Colonic mucosa (tissue), 4 donors: ENCODE measurements around the gene SH3GL3. TPM values are rescaled to one million over a fixed set of nuclear protein-coding genes. Genes with fewer than 3 reads are reported as not detected.

Experiments used
- DNase-seq: peaks from one replicate; pipeline ENCODE4 v3.0.0-alpha.2; 2020
- H3K27ac ChIP-seq: fragments of 200-600 bp; one replicate; pipeline ENCODE4 v1.8.0; 2021
- H3K27me3 ChIP-seq: fragments of 200-600 bp; one replicate; pipeline ENCODE4 v1.8.0; 2021
- H3K36me3 ChIP-seq: fragments of 200-600 bp; one replicate; pipeline ENCODE4 v1.8.0; 2021
- H3K4me1 ChIP-seq: fragments of 200-600 bp; one replicate; pipeline ENCODE4 v1.8.0; 2021; ENCODE audit warnings: mild to moderate bottlenecking
- H3K4me3 ChIP-seq: fragments of 200-600 bp; one replicate; pipeline ENCODE4 v1.8.0; 2021
- H3K9ac ChIP-seq, 2 donors: one replicate each; pipeline ENCODE4 v1.7.0; 2013; ENCODE audit warnings: control low read depth in 2 of 2, low read depth in 2 of 2, low read length in 2 of 2
- H3K9me3 ChIP-seq: fragments of 200-600 bp; one replicate; pipeline ENCODE4 v1.8.0; 2021
- CTCF ChIP-seq: fragments of 200-600 bp; IDR thresholded peaks from one replicate; pipeline ENCODE4 v1.8.0; 2022; ENCODE audit warnings: antibody characterized with exemption, mild to moderate bottlenecking
- intact Hi-C: fragments of 100-400 bp; cut with DNase I; formaldehyde crosslinking; loops from one replicate; pipeline ENCODE4 v1.14.1; 2022
- total RNA-seq, 2 donors: library from RNA; stranded (reverse); fragmentation: NEBNext Ultra II Directional in 1 of 2; extraction: Animal tissue kit (Norgen Biotek cat#: 25700) in 1 of 2; gene quantifications; one replicate each; pipeline ENCODE4 v1.2.1, GENCODE V29; 2021
- donor health status: healthy.
- donor health status: DM: no; HTN: no; CAD: no.
- donor health status: DM: no; HTN: no; CAD: no.

Gene SH3GL3
- total RNA-seq, 2 donors from 2014 or later: not detected

GRCh38 chr15:83605111-83605945 is 158.2 kb downstream of the SH3GL3 start:
- intact Hi-C loops: no loop called here
- no peaks in the 10 kb centered on the region for H3K36me3 ChIP-seq
- H3K4me1 ChIP-seq: no peaks in the 10 kb centered on the region
- H3K4me3 ChIP-seq: no peak overlapping the region
- no peaks in the 10 kb centered on the region for H3K27me3 ChIP-seq
- H3K27ac ChIP-seq: no peak overlapping the region
- no peak overlapping the region for H3K9ac ChIP-seq
- TF ChIP-seq CTCF: no peak
- no peak for DNase-seq
- no peaks in the 10 kb centered on the region for H3K9me3 ChIP-seq

GRCh38 chr15:83610132-83610531 is 163.0 kb downstream of the SH3GL3 start:
- intact Hi-C loops: no loop called here
- no peaks in the 10 kb centered on the region for H3K4me1 ChIP-seq
- no peaks in the 10 kb centered on the region for H3K27me3 ChIP-seq
- no peak overlapping the region for H3K27ac ChIP-seq
- DNase-seq: no peak
- H3K36me3 ChIP-seq: no peaks in the 10 kb centered on the region
- TF ChIP-seq CTCF: no peak
- no peak overlapping the region for H3K4me3 ChIP-seq
- H3K9me3 ChIP-seq: no peaks in the 10 kb centered on the region
- no peak overlapping the region for H3K9ac ChIP-seq

GRCh38 chr15:83610901-83611685 is 164.0 kb downstream of the SH3GL3 start:
- H3K4me3 ChIP-seq: no peak overlapping the region
- no peaks in the 10 kb centered on the region for H3K27me3 ChIP-seq
- intact Hi-C loops: no loop called here
- H3K4me1 ChIP-seq: no peaks in the 10 kb centered on the region
- no peaks in the 10 kb centered on the region for H3K9me3 ChIP-seq
- H3K9ac ChIP-seq: no peak overlapping the region
- H3K36me3 ChIP-seq: no peaks in the 10 kb centered on the region
- no peak for DNase-seq
- H3K27ac ChIP-seq: no peak overlapping the region
- no peak for TF ChIP-seq CTCF

GRCh38 chr15:83612226-83612625 is 165.1 kb downstream of the SH3GL3 start:
- no peak overlapping the region for H3K27ac ChIP-seq
- intact Hi-C loops: no loop called here
- TF ChIP-seq CTCF: no peak
- no peak for DNase-seq
- H3K4me3 ChIP-seq: no peak overlapping the region
- H3K9ac ChIP-seq: no peak overlapping the region
- H3K9me3 ChIP-seq: no peaks in the 10 kb centered on the region
- H3K36me3 ChIP-seq: no peaks in the 10 kb centered on the region
- no peaks in the 10 kb centered on the region for H3K27me3 ChIP-seq
- H3K4me1 ChIP-seq: no peaks in the 10 kb centered on the region

- H3K9ac ChIP-seq: no peak overlapping the region
- DNase-seq: no peak
- no peak overlapping the region for H3K4me3 ChIP-seq
- H3K27ac ChIP-seq: no peak overlapping the region
- no peaks in the 10 kb centered on the region for H3K4me1 ChIP-seq
- no peaks in the 10 kb centered on the region for H3K36me3 ChIP-seq
- intact Hi-C loops: no loop called here
- no peak for TF ChIP-seq CTCF
- no peaks in the 10 kb centered on the region for H3K9me3 ChIP-seq
- no peaks in the 10 kb centered on the region for H3K27me3 ChIP-seq
Observed at GRCh38 chr15:83612898-83613635, 165.9 kb downstream of the SH3GL3 start.
